ENCODE measurements around the gene IGF2BP2.

GRCh38 chr3:185623939-185624665, 200.7 kb downstream of the IGF2BP2 start:
- TF ChIP-seq CTCF (IDR thresholded peaks at IDR 0.05): no peak
- no peak for TF ChIP-seq POLR2A (IDR thresholded peaks at IDR 0.05)

All from esophagus squamous epithelium (tissue), 4 donors.